DMS79 treated with DMSO at 0.1 percent for 48 hours (cell line): ENCODE results near the gene SPEG.
"Not testable (repeated sequence)": the region's sequence is repeated elsewhere in the genome, so short reads cannot be mapped to it uniquely, and the experiment has no call there.

ENCODE experiments used
- DNase-seq: peaks from one replicate; lab custom pipeline; 2025; lab: John Stamatoyannopoulos, UW

Gene SPEG

DNA sequence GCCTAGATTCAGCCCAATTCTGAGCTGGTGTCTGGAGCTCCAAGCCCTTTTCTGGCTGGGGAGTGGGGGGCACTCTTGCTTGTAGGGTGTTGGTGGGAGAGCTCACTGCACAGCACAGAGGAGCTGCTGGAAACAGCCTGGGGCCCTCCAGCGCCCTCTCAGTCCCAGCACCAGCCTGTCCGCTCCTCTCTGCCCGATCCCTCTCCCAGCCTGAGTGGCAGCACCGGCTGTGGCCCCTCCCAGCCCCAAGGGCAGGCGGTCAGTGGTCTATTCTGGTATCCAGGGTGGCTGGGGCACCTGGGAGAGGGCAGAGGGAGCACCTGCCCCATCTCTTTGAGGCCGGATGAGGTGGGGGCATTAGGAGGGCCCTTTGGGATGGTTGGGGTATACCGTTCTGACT is 29.7 kb upstream of the SPEG start:
- no peak for DNase-seq

- DNase-seq = no peak
Observed at GRCh38 chr2:219405451-219405850, 29.2 kb upstream of the SPEG start.

- no peak for DNase-seq
Observed at GRCh38 chr2:219405958-219406860, 28.4 kb upstream of the SPEG start.

GRCh38 chr2:219406861-219407230 is 27.8 kb upstream of the SPEG start:
- DNase-seq = no peak

DNA sequence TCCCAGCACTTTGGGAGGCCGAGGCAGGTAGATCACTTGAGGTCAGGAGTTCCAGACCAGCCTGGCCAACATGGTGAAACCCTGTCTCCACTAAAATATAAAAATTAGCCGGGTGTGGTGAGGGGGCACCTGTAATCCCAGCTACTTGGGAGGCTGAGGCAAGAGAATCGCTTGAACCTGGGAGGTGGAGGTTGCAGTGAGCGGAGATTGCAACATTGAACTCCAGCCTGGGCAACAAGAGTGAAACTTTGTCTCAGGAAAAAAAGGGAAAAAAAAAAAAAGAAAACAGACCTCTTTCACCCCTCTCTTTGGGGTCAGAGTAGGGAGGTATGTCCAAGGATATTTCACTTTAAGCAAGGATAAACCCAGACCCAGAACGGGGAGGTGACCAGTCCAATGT is 27.3 kb upstream of the SPEG start:
- not testable (repeated sequence) for DNase-seq

DNA sequence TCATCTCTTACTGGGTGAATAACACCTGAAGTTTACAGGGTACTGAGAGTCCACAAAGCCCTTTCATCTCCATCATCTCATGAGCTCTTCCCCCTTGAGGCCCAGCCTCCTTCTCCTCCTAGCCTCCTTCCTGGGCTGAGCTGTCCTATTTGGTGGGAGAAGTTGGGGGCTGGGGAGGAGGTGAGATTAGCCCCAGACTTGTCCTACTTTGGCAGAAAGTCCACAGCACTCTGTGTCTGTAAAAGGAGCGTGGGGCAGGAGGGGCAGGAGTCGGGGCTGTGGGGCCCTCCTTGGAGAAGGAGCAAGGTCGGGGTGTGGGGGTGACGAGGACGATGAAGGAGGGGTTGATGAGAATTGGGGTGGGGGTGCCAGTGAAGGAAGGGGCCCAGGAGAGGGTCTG is 26.4 kb upstream of the SPEG start:
- DNase-seq = no peak

DNA sequence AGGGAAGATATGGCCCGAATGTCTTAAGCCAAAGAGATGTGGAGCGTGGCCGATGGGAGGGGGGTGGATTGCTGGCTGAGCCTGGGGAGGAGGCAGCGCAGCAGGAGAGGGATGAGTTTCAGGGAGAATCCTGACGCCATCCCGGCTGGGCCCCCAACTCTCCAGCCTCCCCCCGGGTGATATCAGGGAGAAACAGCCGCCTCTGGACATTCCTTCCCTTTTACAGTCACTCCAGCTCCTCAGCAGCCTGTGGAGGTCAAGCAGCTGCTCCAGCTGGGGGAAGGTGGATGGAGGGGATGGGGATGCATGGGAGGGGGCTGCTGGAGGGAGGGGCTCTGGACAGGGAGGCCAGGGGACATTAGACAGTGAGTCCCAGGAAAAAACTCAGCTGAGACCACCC is 26.0 kb upstream of the SPEG start:
- DNase-seq = no peak

DNA sequence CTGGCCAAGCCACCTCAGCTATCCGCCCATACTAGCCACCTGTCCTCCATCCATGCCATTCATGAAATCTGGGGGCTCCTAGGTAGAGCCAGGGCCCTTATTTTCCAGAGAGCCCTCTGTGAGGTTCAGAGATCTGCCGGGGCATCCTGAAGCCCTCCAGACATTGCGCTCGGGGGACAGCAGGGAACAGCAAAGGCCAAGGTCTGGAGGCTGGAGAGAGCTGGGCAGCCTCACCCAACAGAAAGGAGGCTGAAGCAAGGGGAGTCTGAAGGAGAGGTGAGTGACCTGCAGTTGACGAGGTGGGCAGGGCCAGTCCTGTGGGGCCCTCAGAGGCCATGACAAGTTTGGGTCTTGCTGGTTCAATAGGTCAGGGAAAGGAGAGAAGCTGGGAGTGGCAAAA is 25.0 kb upstream of the SPEG start:
- DNase-seq = no peak

- no peak for DNase-seq
Observed at GRCh38 chr2:219410390-219410789, 24.3 kb upstream of the SPEG start.

GRCh38 chr2:219414857-219415256 is 19.8 kb upstream of the SPEG start:
- no peak for DNase-seq

DNA sequence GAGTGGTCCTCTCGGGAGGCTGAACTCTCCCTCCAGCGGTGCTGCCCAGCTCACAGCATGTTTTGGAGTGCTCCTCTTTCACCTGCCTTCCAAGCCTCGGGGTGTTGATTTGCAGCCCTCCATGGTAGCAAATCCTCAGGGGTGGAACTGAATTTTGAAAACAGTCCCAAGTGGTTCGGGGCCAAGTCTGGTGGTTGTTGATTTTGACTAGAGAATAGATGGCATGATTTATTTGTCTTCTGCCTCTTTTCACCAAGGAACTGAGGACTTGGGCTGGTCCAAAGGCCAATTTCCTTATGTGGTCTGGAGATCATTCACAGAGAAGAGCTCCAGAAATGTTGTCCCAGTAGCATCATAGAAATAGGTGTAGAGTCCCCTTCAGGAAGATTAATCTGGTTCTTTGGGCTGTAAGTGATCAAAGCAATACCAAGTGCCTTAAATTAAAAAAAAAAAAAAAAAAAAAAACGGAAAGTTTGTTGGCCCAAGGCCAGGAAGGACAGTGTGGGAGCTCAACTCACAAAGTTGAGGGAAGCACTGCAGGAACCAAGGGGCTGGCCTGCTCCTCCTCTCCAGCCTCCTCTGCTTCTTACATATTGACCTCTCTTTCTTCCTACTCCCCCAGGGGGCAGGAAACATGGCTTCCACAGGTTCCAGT is 18.9 kb upstream of the SPEG start:
- no peak for DNase-seq

DNA sequence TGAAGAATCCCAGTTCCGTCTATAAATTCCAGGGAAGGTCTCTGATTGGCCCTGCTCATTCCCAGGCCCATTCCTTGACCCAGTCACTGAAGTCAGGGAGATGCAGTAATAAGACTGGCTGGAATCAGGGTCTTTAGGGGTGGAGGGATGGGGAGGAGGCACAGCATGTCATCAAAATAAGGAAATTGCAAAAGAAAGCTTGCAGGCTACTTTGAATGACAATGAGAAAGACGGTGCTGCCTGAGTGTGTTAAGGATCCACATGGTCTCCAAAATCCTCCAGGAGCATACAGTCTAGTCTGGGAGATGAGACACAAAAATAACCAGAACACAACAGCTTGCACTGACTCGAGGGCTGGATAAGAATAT is 18.4 kb upstream of the SPEG start:
- DNase-seq = no peak

GRCh38 chr2:219416938-219417337 is 17.7 kb upstream of the SPEG start:
- no peak for DNase-seq

DNA sequence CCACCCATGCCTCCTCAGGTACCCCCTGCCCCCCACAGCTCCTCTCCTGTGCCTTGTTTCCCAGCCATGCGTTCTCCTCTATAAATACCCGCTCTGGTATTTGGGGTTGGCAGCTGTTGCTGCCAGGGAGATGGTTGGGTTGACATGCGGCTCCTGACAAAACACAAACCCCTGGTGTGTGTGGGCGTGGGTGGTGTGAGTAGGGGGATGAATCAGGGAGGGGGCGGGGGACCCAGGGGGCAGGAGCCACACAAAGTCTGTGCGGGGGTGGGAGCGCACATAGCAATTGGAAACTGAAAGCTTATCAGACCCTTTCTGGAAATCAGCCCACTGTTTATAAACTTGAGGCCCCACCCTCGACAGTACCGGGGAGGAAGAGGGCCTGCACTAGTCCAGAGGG is 17.3 kb upstream of the SPEG start:
- DNase-seq = no peak

DNA sequence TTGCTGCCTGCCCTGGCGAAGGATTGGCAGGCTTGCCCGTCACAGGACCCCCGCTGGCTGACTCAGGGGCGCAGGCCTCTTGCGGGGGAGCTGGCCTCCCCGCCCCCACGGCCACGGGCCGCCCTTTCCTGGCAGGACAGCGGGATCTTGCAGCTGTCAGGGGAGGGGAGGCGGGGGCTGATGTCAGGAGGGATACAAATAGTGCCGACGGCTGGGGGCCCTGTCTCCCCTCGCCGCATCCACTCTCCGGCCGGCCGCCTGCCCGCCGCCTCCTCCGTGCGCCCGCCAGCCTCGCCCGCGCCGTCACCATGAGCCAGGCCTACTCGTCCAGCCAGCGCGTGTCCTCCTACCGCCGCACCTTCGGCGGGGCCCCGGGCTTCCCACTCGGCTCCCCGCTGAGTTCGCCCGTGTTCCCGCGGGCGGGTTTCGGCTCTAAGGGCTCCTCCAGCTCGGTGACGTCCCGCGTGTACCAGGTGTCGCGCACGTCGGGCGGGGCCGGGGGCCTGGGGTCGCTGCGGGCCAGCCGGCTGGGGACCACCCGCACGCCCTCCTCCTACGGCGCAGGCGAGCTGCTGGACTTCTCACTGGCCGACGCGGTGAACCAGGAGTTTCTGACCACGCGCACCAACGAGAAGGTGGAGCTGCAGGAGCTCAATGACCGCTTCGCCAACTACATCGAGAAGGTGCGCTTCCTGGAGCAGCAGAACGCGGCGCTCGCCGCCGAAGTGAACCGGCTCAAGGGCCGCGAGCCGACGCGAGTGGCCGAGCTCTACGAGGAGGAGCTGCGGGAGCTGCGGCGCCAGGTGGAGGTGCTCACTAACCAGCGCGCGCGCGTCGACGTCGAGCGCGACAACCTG is 16.3 kb upstream of the SPEG start, which contains the start of gene DES:
Gene DES (plus strand): TSS at position 223 of the 857 bp plus-strand sequence. CDS start 86 bp downstream, at position 309.
- no peak for DNase-seq

GRCh38 chr2:219419012-219419324 is 15.7 kb upstream of the SPEG start:
- DNase-seq = no peak

DNA sequence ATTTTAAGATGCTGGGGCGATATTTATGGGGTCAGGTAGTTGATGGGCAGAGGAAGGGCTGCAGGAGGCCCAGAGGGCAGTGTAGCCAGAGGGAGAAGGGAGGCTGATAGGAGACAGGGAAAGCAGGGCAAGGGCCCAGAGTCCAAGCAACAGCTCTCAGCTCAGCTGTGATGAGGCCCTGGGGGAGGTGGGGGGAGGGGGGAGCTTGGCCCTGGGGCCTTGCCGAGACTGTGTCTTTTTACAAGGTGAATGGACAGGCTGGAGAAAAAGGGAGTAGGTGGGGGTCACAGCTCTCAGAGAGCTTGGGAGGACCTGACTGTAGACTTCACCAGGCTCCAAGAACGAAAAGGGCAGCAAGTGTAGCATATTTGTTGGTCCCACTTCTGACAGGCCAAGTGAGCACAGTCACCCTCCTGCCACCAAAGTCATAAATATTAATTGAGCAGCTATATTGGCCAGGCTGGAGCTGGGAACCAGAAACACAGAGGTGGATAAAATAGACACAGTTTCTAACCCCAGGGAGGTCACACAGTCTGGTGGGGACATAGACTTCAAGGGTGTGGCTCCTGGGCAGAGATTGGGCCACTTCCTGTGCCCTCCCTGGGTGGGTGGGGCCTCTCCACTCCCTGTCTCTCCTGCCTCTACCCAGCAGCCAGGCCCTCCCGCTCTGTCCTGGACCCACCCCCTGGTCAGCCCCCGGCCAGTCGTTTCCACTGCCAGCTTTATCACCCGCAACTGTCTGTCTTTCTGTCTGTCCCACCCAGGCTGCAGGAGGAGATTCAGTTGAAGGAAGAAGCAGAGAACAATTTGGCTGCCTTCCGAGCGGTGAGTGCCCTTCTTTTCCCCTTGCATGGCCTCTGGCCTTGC is 15.1 kb upstream of the SPEG start:
- no peak for DNase-seq

- no peak for DNase-seq
Observed at GRCh38 chr2:219420687-219421086, 14.0 kb upstream of the SPEG start.

- DNase-seq = no peak
Observed at GRCh38 chr2:219421323-219421722, 13.3 kb upstream of the SPEG start.

- no peak for DNase-seq
Observed at GRCh38 chr2:219422952-219423534, 11.6 kb upstream of the SPEG start.

DNA sequence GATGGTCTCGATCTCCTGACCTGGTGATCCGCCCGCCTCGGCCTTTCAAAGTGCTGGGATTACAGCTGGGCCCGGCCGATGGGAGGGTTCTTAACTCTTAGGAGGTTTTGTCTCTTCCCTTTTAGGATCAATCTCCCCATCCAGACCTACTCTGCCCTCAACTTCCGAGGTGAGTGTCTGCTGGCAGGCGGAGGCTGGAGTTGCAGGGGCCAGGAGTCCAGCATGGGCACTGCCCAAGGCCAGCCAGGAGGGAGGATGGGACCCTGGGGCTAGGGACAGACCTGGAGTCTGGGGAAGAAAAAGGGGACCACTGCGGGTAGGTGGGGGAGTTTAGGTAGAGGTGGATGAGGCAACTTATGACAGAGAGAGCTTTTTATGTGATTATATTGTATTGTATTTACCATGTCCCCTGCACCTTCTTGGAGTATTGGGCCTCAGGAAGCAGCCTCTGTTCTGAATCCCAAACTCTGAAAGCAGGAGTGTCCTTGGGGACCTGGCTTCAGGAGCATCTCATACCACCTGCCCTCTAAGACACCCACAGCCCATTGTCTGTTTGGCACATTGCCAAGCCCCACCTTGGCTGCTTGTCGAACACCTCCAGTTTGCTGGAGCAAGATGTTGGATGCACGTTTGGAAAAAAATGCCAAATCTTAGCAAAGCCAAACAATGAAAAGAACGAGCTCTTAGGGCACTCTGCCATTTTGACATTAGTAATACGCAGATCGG is 10.8 kb upstream of the SPEG start:
- no peak for DNase-seq
